ENCODE data around the gene PDS5B. TPM values are rescaled to one million over a fixed set of nuclear protein-coding genes. Genes with fewer than 3 reads are reported as not detected.

PDS5B gene
- total and polyA plus RNA-seq, 2 donors from 2014 or later: 6.9 to 41.2 TPM

GRCh38 chr13:32751340-32751739 lies 165.1 kb downstream of the PDS5B start:
- Histone ChIP-seq H3K27ac (ENCODE audit: low read depth in 2 of 2, low read length in 2 of 2) (no peak overlapping the region), H3K27me3 (ENCODE audit: control insufficient read depth, insufficient read depth, low read length) (no peaks in the 10 kb centered on the region), H3K9me3 (ENCODE audit: control insufficient read depth in 2 of 3, insufficient read depth in 1 of 3, low read length in 3 of 3) (no peaks in the 10 kb centered on the region), H3K4me3 (ENCODE audit: low read length in 3 of 3) (no peak overlapping the region), H3K9ac (ENCODE audit: low read length in 3 of 3) (no peak overlapping the region), H3K36me3 (ENCODE audit: control insufficient read depth in 2 of 3, insufficient read depth in 3 of 3, low read length in 3 of 3) (peaks cover 0 to 2% (median 2%) of the 10 kb centered on the region in 3 donors), H3K4me1 (ENCODE audit: control insufficient read depth in 2 of 3, insufficient read depth in 2 of 3, low read depth in 1 of 3, low read length in 3 of 3) (no peaks in the 10 kb centered on the region)
- intact Hi-C loops (cut with DNase I): no loop called here
- DNase-seq: no peak
- no peak for TF ChIP-seq CTCF (IDR thresholded peaks at IDR 0.05; ENCODE audit: borderline replicate concordance, extremely low read depth, insufficient read depth)
- no peak for FAIRE-seq

GRCh38 chr13:32752311-32752710 lies 166.1 kb downstream of the PDS5B start:
- TF ChIP-seq CTCF (IDR thresholded peaks at IDR 0.05; ENCODE audit: borderline replicate concordance, extremely low read depth, insufficient read depth): no peak
- H3K9ac ChIP-seq (ENCODE audit: low read length in 3 of 3): no peak overlapping the region

GRCh38 chr13:32752997-32753606 lies 166.8 kb downstream of the PDS5B start:
- H3K4me1 ChIP-seq (ENCODE audit: control insufficient read depth in 2 of 3, insufficient read depth in 2 of 3, low read depth in 1 of 3, low read length in 3 of 3): no peaks in the 10 kb centered on the region
- DNase-seq: no peak
- no peaks in the 10 kb centered on the region for H3K9me3 ChIP-seq (ENCODE audit: control insufficient read depth in 2 of 3, insufficient read depth in 1 of 3, low read length in 3 of 3)
- no peak overlapping the region for H3K9ac ChIP-seq (ENCODE audit: low read length in 3 of 3)
- intact Hi-C loops (cut with DNase I): no loop called here
- no peaks in the 10 kb centered on the region for H3K27me3 ChIP-seq (ENCODE audit: control insufficient read depth, insufficient read depth, low read length)
- no peak for TF ChIP-seq CTCF (IDR thresholded peaks at IDR 0.05; ENCODE audit: borderline replicate concordance, extremely low read depth, insufficient read depth)
- H3K4me3 ChIP-seq (ENCODE audit: low read length in 3 of 3): no peak overlapping the region
- H3K36me3 ChIP-seq (ENCODE audit: control insufficient read depth in 2 of 3, insufficient read depth in 3 of 3, low read length in 3 of 3): peaks cover 0 to 2% (median 0%) of the 10 kb centered on the region in 3 donors
- H3K27ac ChIP-seq (ENCODE audit: low read depth in 2 of 2, low read length in 2 of 2): no peak overlapping the region
- no peak for FAIRE-seq

More at GRCh38 chr13:32752311-32752710, 166.1 kb downstream of the PDS5B start:
- H3K36me3 ChIP-seq (ENCODE audit: control insufficient read depth in 2 of 3, insufficient read depth in 3 of 3, low read length in 3 of 3): peaks cover 0 to 2% (median 0%) of the 10 kb centered on the region in 3 donors
- no peak overlapping the region for H3K27ac ChIP-seq (ENCODE audit: low read depth in 2 of 2, low read length in 2 of 2)
- H3K4me3 ChIP-seq (ENCODE audit: low read length in 3 of 3): no peak overlapping the region
- no peak for FAIRE-seq
- no peaks in the 10 kb centered on the region for H3K9me3 ChIP-seq (ENCODE audit: control insufficient read depth in 2 of 3, insufficient read depth in 1 of 3, low read length in 3 of 3)
- DNase-seq: no peak
- H3K27me3 ChIP-seq (ENCODE audit: control insufficient read depth, insufficient read depth, low read length): no peaks in the 10 kb centered on the region
- intact Hi-C loops (cut with DNase I): no loop called here
- no peaks in the 10 kb centered on the region for H3K4me1 ChIP-seq (ENCODE audit: control insufficient read depth in 2 of 3, insufficient read depth in 2 of 3, low read depth in 1 of 3, low read length in 3 of 3)

GRCh38 chr13:32754179-32754578 lies 167.9 kb downstream of the PDS5B start:
- no peak for TF ChIP-seq CTCF (IDR thresholded peaks at IDR 0.05; ENCODE audit: borderline replicate concordance, extremely low read depth, insufficient read depth)
- Histone ChIP-seq H3K36me3 (ENCODE audit: control insufficient read depth in 2 of 3, insufficient read depth in 3 of 3, low read length in 3 of 3) (peaks cover 0 to 6% (median 4%) of the 10 kb centered on the region in 3 donors), H3K9ac (ENCODE audit: low read length in 3 of 3) (no peak overlapping the region), H3K9me3 (ENCODE audit: control insufficient read depth in 2 of 3, insufficient read depth in 1 of 3, low read length in 3 of 3) (no peaks in the 10 kb centered on the region), H3K27me3 (ENCODE audit: control insufficient read depth, insufficient read depth, low read length) (no peaks in the 10 kb centered on the region), H3K27ac (ENCODE audit: low read depth in 2 of 2, low read length in 2 of 2) (no peak overlapping the region), H3K4me3 (ENCODE audit: low read length in 3 of 3) (no peak overlapping the region), H3K4me1 (ENCODE audit: control insufficient read depth in 2 of 3, insufficient read depth in 2 of 3, low read depth in 1 of 3, low read length in 3 of 3) (no peaks in the 10 kb centered on the region)
- FAIRE-seq: no peak
- intact Hi-C loops (cut with DNase I): no loop called here
- no peak for DNase-seq
